Motor neuron (in vitro differentiated cells): ENCODE data around the gene SIRT3. TPM values are rescaled to one million over a fixed set of nuclear protein-coding genes. Genes with fewer than 3 reads are reported as not detected.

ENCODE experiments used
- ATAC-seq, 8 experiments: fragments of 200-7000 bp; cut with Tn5 transposase; replicated peaks in 6 of 8; 2 replicates each; pipeline ENCODE4 v1.8.0; 2021; ENCODE audit warnings: mild to moderate bottlenecking in 8 of 8, moderate library complexity in 8 of 8
- H3K27ac ChIP-seq, 2 donors: fragments of 250-450 bp; sonication (Bioruptor Pico); 2 replicates each; pipeline ENCODE4 v1.9.0; 2021; ENCODE audit warnings: antibody characterized with exemption in 2 of 2, mild to moderate bottlenecking in 2 of 2, moderate library complexity in 1 of 2
- H3K4me1 ChIP-seq, 2 donors: fragments of 250-450 bp; sonication (Bioruptor Pico); replicated peaks in 1 of 2; 2 replicates each; pipeline ENCODE4 v1.6.1; 2021; ENCODE audit warnings: antibody characterized with exemption in 2 of 2, mild to moderate bottlenecking in 2 of 2, moderate library complexity in 1 of 2
- H3K4me3 ChIP-seq, 5 donors: fragments of 250-450 bp; sonication (Bioruptor Pico); 2 replicates each; pipeline ENCODE4 v1.9.0; 2021; ENCODE audit warnings: antibody characterized with exemption in 5 of 5, mild to moderate bottlenecking in 5 of 5, moderate library complexity in 4 of 5
- WGBS, 10 experiments: fragments of 450-650 bp; shearing (Covaris generic); methylation state at CpG; one replicate each; pipeline ENCODE4 v1.0.0; 2022; 5-methylcytosine and 5-hydroxymethylcytosine counted together
- in situ Hi-C, 9 experiments: fragments of 400-800 bp; cut with MboI; loops; one replicate each; pipeline ENCODE4 v1.15.0; 2021; ENCODE audit warnings: low sequenced_read_pairs in 9 of 9, low pct_unique_long_range_greater_than_20kb in 2 of 9; ENCODE audit not compliant: unreplicated experiment in 9 of 9
- total RNA-seq, 8 experiments: library from RNA; unstranded; fragments of 300-600 nt; gene quantifications; 2 replicates each; pipeline versions ENCODE4 v1.2.3 to v1.2.4, GENCODE V29; 2022

Gene SIRT3
- total RNA-seq = 10 to 100 TPM; 15.1 to 35.0 (median 16.6) TPM

- in situ Hi-C loops = loop anchor here in 1 of 9 experiments (10.0 kb wide), 1 partner anchor 119 kb away; no protein-coding TSS in a partner anchor
- Histone ChIP-seq H3K27ac (peak within 1 kb of the TSS; percentile 89 to 97), H3K4me3 (peak within 1 kb of the TSS; percentile 78 to 99 (median 91)), H3K4me1 (peaks cover 10 to 14% of the 10 kb centered on the region in 2 donors)
- ATAC-seq = peak; percentile 82 to 91 (median 88)
- WGBS, 10 experiments = 0% methylated on average over 2 to 10 of the region's 70 CpGs; no CpG with 5 or more reads in 6 of the 10 experiments
Observed at GRCh38 chr11:235997-236773, at the start of gene SIRT3. Gene SIRT3, minus strand, starts transcription at chr11:236342. Its CDS starts 14 bp downstream, at chr11:236328.

DNA sequence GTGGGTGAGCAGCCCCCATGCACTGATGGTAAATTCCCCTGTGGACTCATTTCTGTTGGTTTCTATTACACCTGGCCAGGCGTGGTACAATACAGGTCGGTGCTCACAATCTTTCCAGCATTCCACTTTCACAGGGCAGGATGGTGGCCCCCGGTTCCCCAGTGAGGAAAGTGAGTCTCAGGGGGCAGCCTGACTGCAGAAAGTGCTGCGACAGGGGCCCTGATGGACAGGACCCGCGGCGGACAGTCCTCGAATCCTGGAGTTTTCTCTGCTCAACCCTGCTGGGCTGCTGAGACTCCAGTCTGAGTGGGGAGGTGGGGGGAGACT is 49.7 kb upstream of the SIRT3 start:
- no peak overlapping the region for H3K27ac ChIP-seq
- WGBS, 10 experiments = 80% methylated on average over 1 of the region's 8 CpGs; no CpG with 5 or more reads in 9 of the 10 experiments
- in situ Hi-C loops = no loop called here
- H3K4me3 ChIP-seq = no peak overlapping the region
- ATAC-seq = no peak
- peaks cover 0 to 11% of the 10 kb centered on the region in 2 donors for H3K4me1 ChIP-seq

GRCh38 chr11:285021-285893 is 49.1 kb upstream of the SIRT3 start:
- 100% methylated on average over 1 of the region's 29 CpGs; no CpG with 5 or more reads in 9 of the 10 experiments for WGBS, 10 experiments
- no peak overlapping the region for H3K4me3 ChIP-seq
- peaks cover 0 to 10% of the 10 kb centered on the region in 2 donors for H3K4me1 ChIP-seq
- no peak overlapping the region for H3K27ac ChIP-seq
- in situ Hi-C loops = no loop called here
- no peak for ATAC-seq

DNA sequence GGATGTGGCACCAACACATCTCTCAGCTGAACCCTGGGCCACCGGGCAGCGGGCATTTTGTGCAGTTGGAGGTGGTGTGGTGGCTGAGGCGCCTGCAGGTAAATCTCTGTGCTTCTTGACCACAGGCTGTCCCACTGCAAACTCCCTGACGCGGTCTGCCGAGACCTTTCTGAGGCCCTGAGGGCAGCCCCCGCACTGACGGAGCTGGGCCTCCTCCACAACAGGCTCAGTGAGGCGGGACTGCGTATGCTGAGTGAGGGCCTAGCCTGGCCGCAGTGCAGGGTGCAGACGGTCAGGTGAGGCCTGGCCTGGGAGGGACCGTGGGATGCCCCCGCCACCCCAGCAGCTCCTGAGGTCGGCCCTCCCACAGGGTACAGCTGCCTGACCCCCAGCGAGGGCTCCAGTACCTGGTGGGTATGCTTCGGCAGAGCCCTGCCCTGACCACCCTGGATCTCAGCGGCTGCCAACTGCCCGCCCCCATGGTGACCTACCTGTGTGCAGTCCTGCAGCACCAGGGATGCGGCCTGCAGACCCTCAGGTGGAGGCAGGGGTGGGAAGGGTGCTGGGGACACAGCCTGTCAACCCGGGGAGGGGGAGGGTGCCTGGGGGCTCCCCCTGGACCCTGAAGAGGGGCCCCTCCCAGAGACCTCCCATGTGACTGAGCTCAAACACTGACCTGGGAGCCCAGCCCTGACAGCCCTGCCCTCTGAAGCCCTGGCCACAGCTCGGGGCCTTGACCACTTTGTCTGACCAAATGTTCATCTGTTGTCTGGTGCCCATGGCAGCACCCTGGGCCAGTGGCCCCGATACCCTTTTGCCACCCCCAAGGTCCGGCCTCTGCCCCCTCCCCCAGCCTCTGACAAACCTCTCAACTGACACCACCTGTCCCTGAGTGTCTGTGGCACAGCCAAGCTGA is 48.2 kb upstream of the SIRT3 start:
- 40 to 87% (median 78%) methylated on average over 2 to 6 of the region's 24 CpGs; no CpG with 5 or more reads in 6 of the 10 experiments for WGBS, 10 experiments
- ATAC-seq = no peak
- Histone ChIP-seq H3K4me3 (no peak overlapping the region), H3K27ac (no peak overlapping the region), H3K4me1 (peaks cover 0 to 1% of the 10 kb centered on the region in 2 donors)
- in situ Hi-C loops = no loop called here

DNA sequence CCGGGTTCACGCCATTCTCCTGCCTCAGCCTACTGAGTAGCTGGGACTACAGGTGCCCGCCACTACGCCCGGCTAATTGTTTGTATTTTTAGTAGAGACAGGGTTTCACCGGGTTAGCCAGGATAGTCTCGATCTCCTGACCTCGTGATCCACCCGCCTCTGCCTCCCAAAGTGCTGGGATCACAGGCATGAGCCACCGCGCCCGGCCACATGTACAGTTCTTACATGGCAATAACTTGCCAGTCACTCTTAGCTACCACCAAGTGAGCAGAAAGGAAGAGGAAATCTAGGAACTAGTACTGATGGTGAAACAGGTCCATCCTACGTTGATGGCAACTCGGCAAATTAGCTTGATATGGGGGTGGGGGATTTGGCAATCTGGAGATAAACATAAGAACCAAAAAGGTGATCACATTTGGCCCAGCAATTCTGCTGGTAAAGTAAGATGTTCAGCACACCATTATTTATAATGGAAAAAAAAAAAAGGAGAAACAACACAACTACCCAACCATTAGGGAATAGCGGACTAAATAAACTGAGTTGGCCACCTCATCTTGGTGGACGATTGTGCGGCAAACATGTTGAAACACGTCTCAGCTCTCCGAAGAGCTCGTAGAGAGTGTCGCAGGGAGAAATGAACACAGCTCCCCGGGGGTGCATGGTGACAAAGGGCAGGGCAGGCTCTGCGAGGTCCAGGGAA is 47.4 kb upstream of the SIRT3 start:
- H3K4me1 ChIP-seq = no peaks in the 10 kb centered on the region
- 40 to 100% (median 90%) methylated on average over 1 to 17 of the region's 23 CpGs; no CpG with 5 or more reads in 2 of the 10 experiments for WGBS, 10 experiments
- H3K27ac ChIP-seq = no peak overlapping the region
- in situ Hi-C loops = no loop called here
- no peak for ATAC-seq
- H3K4me3 ChIP-seq = no peak overlapping the region

- ATAC-seq = no peak
- Histone ChIP-seq H3K4me3 (no peak overlapping the region), H3K27ac (no peak overlapping the region), H3K4me1 (no peaks in the 10 kb centered on the region)
- 0 to 100% (median 73%) methylated on average over 1 to 9 of the region's 13 CpGs; no CpG with 5 or more reads in 2 of the 10 experiments for WGBS, 10 experiments
- in situ Hi-C loops = no loop called here
Observed at GRCh38 chr11:282630-283360, 46.7 kb upstream of the SIRT3 start.

DNA sequence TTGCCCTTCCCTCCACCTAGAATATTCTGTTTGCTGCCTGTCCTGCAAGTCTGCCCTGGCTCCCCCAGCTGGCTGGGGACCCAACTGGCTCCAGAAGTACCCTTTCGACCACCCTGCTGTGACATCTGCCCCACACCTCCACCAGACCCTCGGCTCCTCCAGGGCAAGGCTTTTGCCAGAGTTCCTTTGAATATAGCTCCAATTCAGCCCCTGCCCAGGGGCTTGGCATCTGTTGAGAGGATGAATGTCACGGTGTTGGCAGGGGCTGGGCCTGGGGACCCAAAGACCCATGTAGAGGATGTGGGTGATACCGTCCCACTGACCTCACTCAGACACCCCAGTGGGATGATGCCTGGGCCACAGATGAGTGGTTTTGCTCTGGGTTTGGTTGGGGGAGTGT is 46.0 kb upstream of the SIRT3 start:
- Histone ChIP-seq H3K27ac (no peak overlapping the region), H3K4me3 (no peak overlapping the region), H3K4me1 (no peaks in the 10 kb centered on the region)
- no peak for ATAC-seq
- in situ Hi-C loops = no loop called here
- WGBS, 10 experiments = 0 to 60% (median 58%) methylated on average over 1 to 3 of the region's 4 CpGs; no CpG with 5 or more reads in 5 of the 10 experiments

DNA sequence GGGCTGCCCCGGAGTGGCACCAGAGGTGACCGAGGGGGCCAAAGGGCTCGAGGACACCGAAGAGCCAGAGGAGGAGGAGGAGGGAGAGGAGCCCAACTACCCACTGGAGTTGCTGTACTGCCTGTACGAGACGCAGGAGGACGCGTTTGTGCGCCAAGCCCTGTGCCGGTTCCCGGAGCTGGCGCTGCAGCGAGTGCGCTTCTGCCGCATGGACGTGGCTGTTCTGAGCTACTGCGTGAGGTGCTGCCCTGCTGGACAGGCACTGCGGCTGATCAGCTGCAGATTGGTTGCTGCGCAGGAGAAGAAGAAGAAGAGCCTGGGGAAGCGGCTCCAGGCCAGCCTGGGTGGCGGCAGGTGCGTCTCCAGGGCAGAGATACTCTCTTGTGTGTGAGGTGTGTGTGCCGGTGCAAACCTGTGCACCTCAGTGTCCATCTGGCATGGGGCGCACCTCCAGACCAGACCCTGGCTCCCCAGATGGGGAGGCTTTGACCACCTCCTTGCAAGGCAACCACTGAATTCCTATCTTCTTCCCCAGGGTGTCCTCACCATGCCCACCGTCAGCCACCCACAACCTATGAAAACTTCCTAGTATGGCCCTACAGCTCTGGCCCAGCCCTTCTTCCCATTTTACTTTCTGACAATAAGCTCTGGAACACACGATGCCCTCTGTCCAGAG is 45.5 kb upstream of the SIRT3 start:
- in situ Hi-C loops = no loop called here
- H3K27ac ChIP-seq = no peak overlapping the region
- H3K4me1 ChIP-seq = no peaks in the 10 kb centered on the region
- ATAC-seq = no peak
- 3 to 100% (median 22%) methylated on average over 1 to 8 of the region's 26 CpGs; no CpG with 5 or more reads in 2 of the 10 experiments for WGBS, 10 experiments
- no peak overlapping the region for H3K4me3 ChIP-seq

DNA sequence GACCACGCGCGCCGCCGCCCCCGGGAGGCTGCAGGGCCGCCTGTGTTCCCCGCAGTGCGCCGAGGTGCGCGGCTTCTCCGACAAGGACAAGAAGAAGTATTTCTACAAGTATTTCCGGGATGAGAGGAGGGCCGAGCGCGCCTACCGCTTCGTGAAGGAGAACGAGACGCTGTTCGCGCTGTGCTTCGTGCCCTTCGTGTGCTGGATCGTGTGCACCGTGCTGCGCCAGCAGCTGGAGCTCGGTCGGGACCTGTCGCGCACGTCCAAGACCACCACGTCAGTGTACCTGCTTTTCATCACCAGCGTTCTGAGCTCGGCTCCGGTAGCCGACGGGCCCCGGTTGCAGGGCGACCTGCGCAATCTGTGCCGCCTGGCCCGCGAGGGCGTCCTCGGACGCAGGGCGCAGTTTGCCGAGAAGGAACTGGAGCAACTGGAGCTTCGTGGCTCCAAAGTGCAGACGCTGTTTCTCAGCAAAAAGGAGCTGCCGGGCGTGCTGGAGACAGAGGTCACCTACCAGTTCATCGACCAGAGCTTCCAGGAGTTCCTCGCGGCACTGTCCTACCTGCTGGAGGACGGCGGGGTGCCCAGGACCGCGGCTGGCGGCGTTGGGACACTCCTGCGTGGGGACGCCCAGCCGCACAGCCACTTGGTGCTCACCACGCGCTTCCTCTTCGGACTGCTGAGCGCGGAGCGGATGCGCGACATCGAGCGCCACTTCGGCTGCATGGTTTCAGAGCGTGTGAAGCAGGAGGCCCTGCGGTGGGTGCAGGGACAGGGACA is 44.8 kb upstream of the SIRT3 start:
- WGBS, 10 experiments = 11 to 65% (median 26%) methylated on average over 9 to 18 of the region's 79 CpGs; no CpG with 5 or more reads in 6 of the 10 experiments
- ATAC-seq = no peak
- no peak overlapping the region for H3K27ac ChIP-seq
- no peak overlapping the region for H3K4me3 ChIP-seq
- in situ Hi-C loops = no loop called here
- no peaks in the 10 kb centered on the region for H3K4me1 ChIP-seq

GRCh38 chr11:279966-280705 is 44.0 kb upstream of the SIRT3 start:
- in situ Hi-C loops = no loop called here
- Histone ChIP-seq H3K4me3 (peak overlapping the region in 1 of 5 donors; percentile 3), H3K27ac (no peak overlapping the region), H3K4me1 (no peaks in the 10 kb centered on the region)
- peak in 6 of 8 experiments; percentile 15 to 62 (median 37) for ATAC-seq
- 0 to 3% methylated on average over 5 to 7 of the region's 85 CpGs; no CpG with 5 or more reads in 8 of the 10 experiments for WGBS, 10 experiments
